ENCODE data around the gene FHIT.

DNA sequence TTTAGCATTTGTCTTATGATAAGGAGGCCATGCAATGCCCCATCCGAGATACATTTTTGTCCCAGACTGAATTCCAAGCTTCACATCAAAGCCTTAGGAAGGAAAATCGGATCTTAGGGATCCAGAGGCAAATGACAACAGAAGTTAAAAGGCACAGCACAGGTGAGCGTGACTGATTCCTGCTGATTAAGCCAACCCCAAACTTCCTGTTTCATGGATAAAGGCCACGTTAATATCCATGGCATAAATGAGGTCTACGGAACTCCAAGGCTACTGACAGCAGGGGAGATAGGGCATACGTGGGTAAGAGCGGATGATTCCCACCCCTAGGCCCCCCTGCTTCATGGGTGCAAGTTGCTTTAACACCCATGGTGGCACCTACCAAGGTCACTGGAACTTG, 471.6 kb downstream of the FHIT start:
- no peak for TF ChIP-seq EZH2 (IDR thresholded peaks at IDR 0.05; ENCODE audit: low read depth)
- TF ChIP-seq, protein P1, sequence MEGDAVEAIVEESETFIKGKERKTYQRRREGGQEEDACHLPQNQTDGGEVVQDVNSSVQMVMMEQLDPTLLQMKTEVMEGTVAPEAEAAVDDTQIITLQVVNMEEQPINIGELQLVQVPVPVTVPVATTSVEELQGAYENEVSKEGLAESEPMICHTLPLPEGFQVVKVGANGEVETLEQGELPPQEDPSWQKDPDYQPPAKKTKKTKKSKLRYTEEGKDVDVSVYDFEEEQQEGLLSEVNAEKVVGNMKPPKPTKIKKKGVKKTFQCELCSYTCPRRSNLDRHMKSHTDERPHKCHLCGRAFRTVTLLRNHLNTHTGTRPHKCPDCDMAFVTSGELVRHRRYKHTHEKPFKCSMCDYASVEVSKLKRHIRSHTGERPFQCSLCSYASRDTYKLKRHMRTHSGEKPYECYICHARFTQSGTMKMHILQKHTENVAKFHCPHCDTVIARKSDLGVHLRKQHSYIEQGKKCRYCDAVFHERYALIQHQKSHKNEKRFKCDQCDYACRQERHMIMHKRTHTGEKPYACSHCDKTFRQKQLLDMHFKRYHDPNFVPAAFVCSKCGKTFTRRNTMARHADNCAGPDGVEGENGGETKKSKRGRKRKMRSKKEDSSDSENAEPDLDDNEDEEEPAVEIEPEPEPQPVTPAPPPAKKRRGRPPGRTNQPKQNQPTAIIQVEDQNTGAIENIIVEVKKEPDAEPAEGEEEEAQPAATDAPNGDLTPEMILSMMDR (conservative IDR thresholded peaks at IDR 0.05): no peak

Data from PC-9 (cell line).